Testis (tissue), 2 donors: ENCODE results near the gene C2CD4D.

Experiments used
- POLR2A ChIP-seq: fragments of 450-650 bp; IDR thresholded peaks from one replicate; pipeline ENCODE4 v1.6.1; 2017; ENCODE audit warnings: antibody characterized with exemption, mild to moderate bottlenecking, moderate library complexity
- TF ChIP-seq, protein P1 (sequence below), 3 experiments: fragments of 450-650 bp in 2 of 3; fragments of 200-600 bp in 1 of 3; sonication (generic) in 1 of 3; IDR thresholded peaks; one replicate each; pipeline ENCODE4 v1.5.1; 2016 to 2019; ENCODE audit warnings: antibody characterized with exemption in 3 of 3, mild to moderate bottlenecking in 2 of 3, moderate library complexity in 1 of 3

DNA sequence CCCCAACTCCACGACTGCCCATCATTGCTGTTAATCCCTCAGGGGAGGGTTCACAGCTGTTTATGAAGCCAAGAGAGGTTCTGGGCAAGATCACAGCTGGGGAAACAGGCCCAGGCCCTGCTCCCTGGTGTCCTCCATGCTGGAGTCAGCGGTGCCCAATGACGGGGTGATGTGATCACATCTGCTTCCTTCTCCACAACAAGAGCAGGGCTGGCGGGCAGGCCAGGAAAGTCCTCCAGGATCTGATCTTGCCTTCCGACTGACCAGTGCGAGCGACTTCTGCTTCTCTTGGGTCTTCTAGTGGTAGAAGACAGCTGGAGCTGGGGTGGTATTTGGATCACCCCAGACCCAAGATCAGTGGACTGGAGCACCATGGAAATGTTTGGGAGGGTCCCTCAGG, 33.5 kb downstream of the C2CD4D start:
- TF ChIP-seq, protein P1, sequence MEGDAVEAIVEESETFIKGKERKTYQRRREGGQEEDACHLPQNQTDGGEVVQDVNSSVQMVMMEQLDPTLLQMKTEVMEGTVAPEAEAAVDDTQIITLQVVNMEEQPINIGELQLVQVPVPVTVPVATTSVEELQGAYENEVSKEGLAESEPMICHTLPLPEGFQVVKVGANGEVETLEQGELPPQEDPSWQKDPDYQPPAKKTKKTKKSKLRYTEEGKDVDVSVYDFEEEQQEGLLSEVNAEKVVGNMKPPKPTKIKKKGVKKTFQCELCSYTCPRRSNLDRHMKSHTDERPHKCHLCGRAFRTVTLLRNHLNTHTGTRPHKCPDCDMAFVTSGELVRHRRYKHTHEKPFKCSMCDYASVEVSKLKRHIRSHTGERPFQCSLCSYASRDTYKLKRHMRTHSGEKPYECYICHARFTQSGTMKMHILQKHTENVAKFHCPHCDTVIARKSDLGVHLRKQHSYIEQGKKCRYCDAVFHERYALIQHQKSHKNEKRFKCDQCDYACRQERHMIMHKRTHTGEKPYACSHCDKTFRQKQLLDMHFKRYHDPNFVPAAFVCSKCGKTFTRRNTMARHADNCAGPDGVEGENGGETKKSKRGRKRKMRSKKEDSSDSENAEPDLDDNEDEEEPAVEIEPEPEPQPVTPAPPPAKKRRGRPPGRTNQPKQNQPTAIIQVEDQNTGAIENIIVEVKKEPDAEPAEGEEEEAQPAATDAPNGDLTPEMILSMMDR (IDR thresholded peaks at IDR 0.05) = no peak
- TF ChIP-seq POLR2A = no peak
